KOPT-K1 (cell line): ENCODE data around the gene TRIM40.

Experiments used
- H3K27ac ChIP-seq: fragments of 200-600 bp; sonication (generic); 2 replicates; pipeline ENCODE4 v1.5.1; 2016; ENCODE audit warnings: antibody characterized with exemption, mild to moderate bottlenecking, low read depth, low read length; ENCODE audit not compliant: poor library complexity, severe bottlenecking
- H3K36me3 ChIP-seq: fragments of 200-600 bp; sonication (generic); 2 replicates; pipeline ENCODE4 v1.5.1; 2017; ENCODE audit warnings: antibody characterized with exemption, mild to moderate bottlenecking, low read length, moderate library complexity; ENCODE audit not compliant: insufficient read depth
- H3K9me3 ChIP-seq: fragments of 200-600 bp; sonication (generic); 2 replicates; pipeline ENCODE4 v1.5.1; 2017; ENCODE audit warnings: antibody characterized with exemption, low read length, mild to moderate bottlenecking; ENCODE audit not compliant: insufficient read depth, poor library complexity, severe bottlenecking

The TRIM40 gene

DNA sequence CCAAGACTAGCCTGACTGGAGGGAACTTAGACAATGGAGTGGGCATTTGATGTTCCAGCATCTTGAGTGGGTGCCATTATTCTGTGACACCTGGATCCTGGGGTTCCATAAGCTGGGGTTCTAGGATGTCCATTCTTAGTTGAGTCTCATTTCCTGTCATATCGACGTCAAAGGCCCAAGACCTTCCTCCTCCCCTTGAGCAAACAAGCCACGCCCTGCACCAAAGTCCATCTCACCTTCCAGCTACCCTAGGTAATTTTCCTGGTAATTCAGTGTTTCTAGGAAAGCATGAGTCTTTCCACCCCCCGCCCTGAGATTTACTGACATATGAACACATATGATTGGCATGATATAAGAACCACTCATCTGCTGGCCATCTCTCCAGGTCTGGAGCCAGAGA is at the start of gene TRIM40:
TSS of gene TRIM40 (plus strand) at position 384 of the 400 bp plus-strand sequence. CDS start 897 bp downstream, outside the sequence.
- H3K27ac ChIP-seq, result no peak within 1 kb of the TSS
- no peaks in the 10 kb centered on the region for H3K36me3 ChIP-seq
- H3K9me3 ChIP-seq, result no peaks in the 10 kb centered on the region

GRCh38 chr6:30087876-30088275 is 48.1 kb upstream of the TRIM40 start:
- Histone ChIP-seq H3K27ac (no peak overlapping the region), H3K36me3 (no peaks in the 10 kb centered on the region), H3K9me3 (no peaks in the 10 kb centered on the region)

DNA sequence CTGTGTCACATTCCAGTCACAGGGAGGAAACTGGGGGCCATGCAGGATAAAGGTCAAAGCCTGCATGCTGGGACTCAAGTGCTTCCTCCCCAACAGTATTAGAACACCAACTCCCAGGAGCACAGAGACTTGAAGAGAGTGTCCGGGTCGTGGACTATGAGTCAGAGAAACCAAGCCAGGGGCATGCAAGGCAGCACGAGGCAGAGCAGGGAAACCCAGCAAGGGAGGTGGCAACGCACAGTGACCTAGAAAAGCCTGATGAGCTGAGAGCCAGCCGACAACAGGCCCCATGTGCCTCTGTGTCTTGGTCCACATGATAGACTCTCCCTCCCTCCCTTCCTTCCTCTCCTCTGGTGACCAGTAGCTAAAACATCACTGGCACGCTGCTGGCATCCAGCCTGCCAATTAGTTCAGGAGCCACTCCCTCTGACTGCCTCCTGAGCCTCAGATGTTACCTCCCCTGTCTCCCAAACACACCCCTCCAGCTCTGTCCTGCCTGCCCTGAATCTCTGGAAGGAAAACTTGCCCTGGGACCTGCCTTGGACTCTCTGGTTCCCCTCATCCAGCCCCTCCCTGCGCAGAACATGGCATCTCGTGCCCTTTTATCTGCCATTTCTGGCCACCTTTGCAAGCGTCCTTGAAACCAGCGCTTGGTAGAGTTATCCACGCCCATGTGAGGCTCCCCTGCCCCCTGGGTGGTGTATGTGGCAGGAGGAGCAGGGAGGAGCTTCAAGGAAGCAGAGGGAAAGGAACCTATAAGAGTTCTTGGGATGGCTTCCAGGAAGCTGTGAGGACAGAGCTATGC is 44.2 kb upstream of the TRIM40 start:
- Histone ChIP-seq H3K27ac (no peak overlapping the region), H3K36me3 (no peaks in the 10 kb centered on the region), H3K9me3 (no peaks in the 10 kb centered on the region)

DNA sequence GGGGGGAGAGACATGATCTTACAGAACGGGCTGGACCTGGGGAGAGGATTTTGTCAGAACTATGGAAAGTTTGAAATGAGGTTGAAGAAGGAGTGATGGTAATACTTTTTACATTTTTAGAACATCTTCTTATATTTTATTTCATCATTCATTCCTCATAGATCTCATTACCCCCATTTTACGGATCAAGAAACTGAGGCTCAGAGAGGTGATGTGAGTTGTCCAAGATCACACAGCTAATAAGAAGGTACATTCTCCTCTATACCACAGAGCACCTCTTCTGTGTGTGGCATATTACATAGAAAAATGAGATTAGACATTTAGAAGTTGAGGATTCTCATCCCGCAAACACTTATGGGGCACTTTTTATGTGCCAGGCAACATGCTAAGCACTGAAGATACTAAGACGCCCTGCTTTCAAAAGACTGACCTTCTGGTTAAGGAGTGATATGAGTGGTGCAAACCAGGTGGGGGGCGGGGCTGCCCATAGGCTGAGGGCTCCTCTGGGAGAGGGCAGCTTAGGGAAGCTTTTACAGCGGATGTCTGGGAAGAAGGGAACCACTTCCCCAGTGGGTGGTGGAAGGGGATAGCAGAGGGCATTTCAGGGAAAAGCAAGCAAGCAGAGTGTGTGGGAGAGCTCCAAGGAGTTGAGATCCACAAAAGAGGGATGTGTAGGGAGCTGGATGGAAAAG is 42.9 kb upstream of the TRIM40 start:
- Histone ChIP-seq H3K9me3 (no peaks in the 10 kb centered on the region), H3K36me3 (no peaks in the 10 kb centered on the region), H3K27ac (no peak overlapping the region)

DNA sequence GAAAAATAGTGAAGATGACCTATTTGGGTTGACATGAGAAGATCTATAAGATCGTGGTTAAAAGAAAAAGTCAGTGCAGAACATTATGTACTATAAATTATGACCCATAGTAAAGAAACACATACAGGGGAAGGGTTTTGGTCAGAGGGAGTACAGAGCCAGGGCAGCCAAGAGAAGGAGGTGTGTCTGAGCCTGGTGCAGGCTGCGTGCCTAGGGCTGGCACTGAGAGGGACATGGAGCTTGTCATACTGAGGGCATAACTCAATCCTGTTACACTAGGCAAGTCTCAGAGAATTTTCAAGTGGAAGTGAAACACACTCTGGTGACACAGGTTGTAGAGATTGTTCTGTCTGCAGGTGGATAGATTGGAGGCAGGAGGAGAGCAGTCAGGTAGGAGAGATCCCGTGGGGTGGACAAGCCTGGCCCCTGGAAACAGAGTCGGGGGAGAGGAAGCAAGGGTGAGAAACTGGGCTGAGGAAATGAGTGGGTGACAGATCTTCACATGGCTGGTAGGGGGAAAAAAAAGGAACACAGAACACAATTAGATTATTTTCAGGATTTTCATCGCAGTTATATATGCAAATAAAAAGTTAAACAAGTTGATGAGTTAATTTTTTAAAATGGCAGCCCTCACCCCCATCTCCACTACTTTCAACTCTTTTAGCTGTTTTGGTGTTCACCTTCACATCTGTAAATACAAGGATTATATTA is 41.8 kb upstream of the TRIM40 start:
- Histone ChIP-seq H3K36me3 (no peaks in the 10 kb centered on the region), H3K9me3 (no peaks in the 10 kb centered on the region), H3K27ac (no peak overlapping the region)

DNA sequence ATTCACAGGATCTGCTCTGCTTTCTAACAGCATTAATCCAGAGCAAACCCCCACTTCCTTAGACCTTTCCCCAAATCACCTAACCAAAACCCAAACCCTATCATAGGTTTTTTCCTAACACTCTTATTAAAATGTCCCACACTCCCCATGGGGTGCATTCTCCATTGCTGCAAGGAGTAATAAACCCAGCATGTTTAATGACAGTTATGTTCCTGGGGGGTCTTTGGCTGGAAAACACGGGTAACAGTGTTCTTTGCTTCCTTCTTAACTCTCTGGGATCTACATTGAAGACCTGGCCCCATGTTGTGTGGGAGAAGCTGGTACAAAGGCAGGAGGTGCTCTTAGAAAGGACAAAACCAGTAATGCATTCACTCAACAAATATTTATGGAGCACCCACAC is 39.1 kb upstream of the TRIM40 start:
- Histone ChIP-seq H3K27ac (no peak overlapping the region), H3K9me3 (no peaks in the 10 kb centered on the region), H3K36me3 (no peaks in the 10 kb centered on the region)

- no peaks in the 10 kb centered on the region for H3K36me3 ChIP-seq
Measured at GRCh38 chr6:30097902-30098768, 37.8 kb upstream of the TRIM40 start.

GRCh38 chr6:30100154-30100553 is 35.8 kb upstream of the TRIM40 start:
- no peak overlapping the region for H3K27ac ChIP-seq

More at GRCh38 chr6:30097902-30098768, 37.8 kb upstream of the TRIM40 start:
- no peak overlapping the region for H3K27ac ChIP-seq
- H3K9me3 ChIP-seq, result no peaks in the 10 kb centered on the region

GRCh38 chr6:30100585-30101443 is 35.1 kb upstream of the TRIM40 start:
- Histone ChIP-seq H3K36me3 (no peaks in the 10 kb centered on the region), H3K27ac (no peak overlapping the region), H3K9me3 (no peaks in the 10 kb centered on the region)

More at GRCh38 chr6:30100154-30100553, 35.8 kb upstream of the TRIM40 start:
- Histone ChIP-seq H3K9me3 (no peaks in the 10 kb centered on the region), H3K36me3 (no peaks in the 10 kb centered on the region)

DNA sequence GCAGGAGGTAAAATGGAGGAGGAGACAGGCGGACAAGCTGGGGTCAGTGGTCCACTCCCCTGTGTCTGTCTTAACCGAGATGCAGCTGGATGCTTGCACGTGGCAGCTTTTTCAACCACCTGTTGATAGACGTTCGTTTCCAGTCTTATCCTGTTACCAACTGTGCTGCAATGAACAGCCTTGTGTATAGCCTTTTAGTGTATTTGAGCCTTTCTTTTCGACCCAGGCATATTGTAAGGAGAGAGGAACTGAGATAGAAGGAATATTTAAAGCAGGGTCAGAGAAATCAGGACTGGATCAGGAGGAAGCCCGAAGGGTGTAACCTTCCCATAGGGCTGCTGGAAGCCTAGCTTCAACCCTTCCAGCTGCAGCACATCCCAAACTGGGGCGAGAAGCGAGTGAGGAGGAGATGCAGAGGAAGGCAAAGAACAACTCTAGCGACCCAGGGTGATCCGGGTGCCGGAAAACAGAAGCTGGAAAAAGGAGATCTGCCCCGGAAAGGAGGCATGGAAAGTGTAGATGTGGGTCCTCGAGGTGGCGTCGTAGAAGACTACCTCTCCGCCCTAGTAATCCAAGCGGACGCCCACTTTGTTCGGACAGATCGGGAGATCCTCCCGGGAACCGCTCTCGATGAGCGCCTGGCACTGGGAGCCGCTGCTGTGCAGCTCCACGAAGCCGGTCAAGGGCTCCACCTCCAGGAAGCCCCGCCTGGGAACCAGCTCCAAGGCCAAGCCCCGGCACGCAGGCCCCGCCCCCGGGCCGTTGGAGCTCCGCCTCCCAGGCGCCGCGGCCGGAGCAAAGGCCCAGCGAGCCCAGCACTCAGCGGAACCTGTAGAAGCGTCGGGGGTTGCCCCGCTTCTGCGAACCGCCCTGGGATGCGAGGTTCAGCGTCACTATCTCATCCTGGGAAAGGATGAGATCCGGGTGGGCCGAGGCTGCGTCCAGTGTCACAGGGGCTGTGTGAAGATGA is 34.2 kb upstream of the TRIM40 start:
- Histone ChIP-seq H3K9me3 (no peaks in the 10 kb centered on the region), H3K36me3 (no peaks in the 10 kb centered on the region), H3K27ac (no peak overlapping the region)

- H3K36me3 ChIP-seq, result no peaks in the 10 kb centered on the region
- no peaks in the 10 kb centered on the region for H3K9me3 ChIP-seq
- no peak overlapping the region for H3K27ac ChIP-seq
Measured at GRCh38 chr6:30102414-30102969, 33.4 kb upstream of the TRIM40 start.

DNA sequence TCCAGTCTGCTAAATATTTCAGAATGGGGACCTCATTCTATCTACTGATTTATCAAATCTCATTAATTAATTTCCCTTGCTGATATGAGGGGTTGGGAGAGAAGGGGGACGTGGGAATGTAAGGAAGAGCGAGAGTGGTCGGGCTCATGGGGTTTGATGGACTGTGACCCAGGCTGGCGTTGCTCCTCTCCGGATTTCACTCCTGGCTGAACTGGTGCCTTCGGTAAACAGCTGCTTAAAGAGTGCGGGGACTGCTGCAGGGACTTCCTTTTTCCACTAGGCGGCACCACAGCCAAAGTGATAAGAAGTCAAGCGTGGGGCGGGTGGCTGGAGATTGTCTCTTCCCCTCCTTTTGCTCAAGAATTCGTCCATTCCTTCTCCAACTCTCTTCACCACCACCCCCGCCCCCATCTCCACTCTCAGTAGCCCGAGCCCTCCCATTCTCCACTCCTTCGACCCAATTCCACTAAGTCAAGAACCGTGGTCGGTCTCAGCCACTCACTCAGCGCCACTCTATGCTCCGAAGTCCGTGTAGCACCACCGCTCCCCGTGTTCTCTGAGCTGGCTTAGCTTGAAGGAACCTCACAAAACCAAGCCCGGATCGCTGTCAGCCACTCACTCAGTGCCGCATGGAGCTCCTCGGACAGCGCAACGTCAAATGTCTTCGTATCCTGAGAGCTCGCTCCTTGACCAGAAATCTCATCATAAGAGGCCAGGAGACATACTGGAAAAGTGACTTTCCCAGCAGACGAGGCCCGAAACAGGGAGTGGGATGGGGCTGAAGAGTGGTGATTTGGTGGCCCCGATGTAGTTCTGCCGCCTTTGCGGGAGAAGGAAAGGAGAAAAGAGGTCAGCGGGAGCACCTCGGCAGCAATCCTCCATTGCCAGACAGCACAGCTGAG is 32.7 kb upstream of the TRIM40 start:
- Histone ChIP-seq H3K36me3 (no peaks in the 10 kb centered on the region), H3K9me3 (no peaks in the 10 kb centered on the region), H3K27ac (no peak overlapping the region)
